Small intestine (tissue), 7 donors: ENCODE results near the gene NFE2L3. TPM values are rescaled to one million over a fixed set of nuclear protein-coding genes. Genes with fewer than 3 reads are reported as not detected.

Experiments used
- DNase-seq, 2 donors: peaks; one replicate each; pipeline versions ENCODE4 v3.0.0 to v3.0.0-alpha.2; 2013
- FAIRE-seq: peaks from 2 replicates; lab custom pipeline; 2012; peaks lifted over from hg19 to GRCh38; lab: Jason Lieb, UNC
- H3K27ac ChIP-seq, 3 donors: one replicate each; pipeline ENCODE4 v1.5.1; 2013; ENCODE audit warnings: low read length in 2 of 3, mild to moderate bottlenecking in 2 of 3, control low read depth in 1 of 3, inconsistent platforms in 1 of 3, low read depth in 1 of 3, moderate library complexity in 1 of 3
- H3K27me3 ChIP-seq, 3 donors: one replicate each; pipeline ENCODE4 v1.6.1; 2013; ENCODE audit warnings: low read length in 3 of 3, inconsistent platforms in 1 of 3; ENCODE audit not compliant: control insufficient read depth in 3 of 3, insufficient read depth in 3 of 3
- H3K36me3 ChIP-seq, 3 donors: one replicate each; pipeline ENCODE4 v1.6.1; 2013; ENCODE audit warnings: low read length in 3 of 3, inconsistent platforms in 1 of 3, low read depth in 1 of 3, mild to moderate bottlenecking in 1 of 3, moderate library complexity in 1 of 3; ENCODE audit not compliant: control insufficient read depth in 3 of 3, insufficient read depth in 2 of 3
- H3K4me1 ChIP-seq, 3 donors: one replicate each; pipeline ENCODE4 v1.6.1; 2013; ENCODE audit warnings: low read length in 2 of 3, inconsistent platforms in 1 of 3, low read depth in 1 of 3, mild to moderate bottlenecking in 1 of 3, moderate library complexity in 1 of 3; ENCODE audit not compliant: control insufficient read depth in 3 of 3, insufficient read depth in 2 of 3
- H3K4me3 ChIP-seq, 3 donors: one replicate each; pipeline ENCODE4 v1.5.1; 2013; ENCODE audit warnings: low read length in 3 of 3, control low read depth in 1 of 3, inconsistent platforms in 1 of 3, low read depth in 1 of 3, mild to moderate bottlenecking in 1 of 3, moderate library complexity in 1 of 3
- H3K9me3 ChIP-seq, 2 donors: one replicate each; pipeline ENCODE4 v1.6.1; 2013; ENCODE audit warnings: low read depth in 1 of 2, low read length in 1 of 2; ENCODE audit not compliant: control insufficient read depth in 2 of 2, insufficient read depth in 1 of 2
- WGBS, 3 donors: extraction: QIAGEN DNeasy Blood & Tissue Kit; methylation state at CpG; one replicate each; pipeline ENCODE4 v1.1.7; 2013; 5-methylcytosine and 5-hydroxymethylcytosine counted together
- polyA plus RNA-seq, 4 donors: library from polyadenylated mRNA; stranded (reverse) in 3 of 4; unstranded in 1 of 4; fragments of 200-250 nt in 3 of 4; fragments of 120-200 nt in 1 of 4; gene quantifications; one replicate each; pipeline versions ENCODE4 v1.2.1 to v1.2.3, GENCODE V29; 2013
- donor health status: healthy with polysubstance abuse.
- donor health status: control.
- donor health status: control.
- donor health status: Bipolar disorder and iron deficiency.
- donor health status: healthy.

Gene NFE2L3
- polyA plus RNA-seq, 4 donors: 1.8 to 16.6 (median 7.6) TPM

GRCh38 chr7:26188206-26188956, 36.4 kb downstream of the NFE2L3 start:
- Histone ChIP-seq H3K27me3 (no peaks in the 10 kb centered on the region), H3K9me3 (no peaks in the 10 kb centered on the region), H3K4me3 (no peak overlapping the region), H3K4me1 (peaks cover 2 to 4% (median 3%) of the 10 kb centered on the region in 3 donors), H3K36me3 (peaks cover 10 to 22% (median 10%) of the 10 kb centered on the region in 3 donors), H3K27ac (no peak overlapping the region)
- FAIRE-seq: no peak
- no peak for DNase-seq
- 80 to 87% (median 86%) methylated on average over 9 of the region's 9 CpGs for WGBS, 3 donors

- Histone ChIP-seq H3K36me3 (peaks cover 13 to 22% (median 15%) of the 10 kb centered on the region in 3 donors), H3K4me1 (peaks cover 2 to 6% (median 3%) of the 10 kb centered on the region in 3 donors)
- FAIRE-seq: no peak
These were observed 37.1 kb downstream of the NFE2L3 start for GRCh38 chr7:26188957-26189541.

GRCh38 chr7:26189697-26190096, 37.7 kb downstream of the NFE2L3 start:
- no peak for FAIRE-seq
- Histone ChIP-seq H3K4me3 (no peak overlapping the region), H3K9me3 (no peaks in the 10 kb centered on the region), H3K27ac (no peak overlapping the region), H3K4me1 (peaks cover 2 to 6% (median 3%) of the 10 kb centered on the region in 3 donors), H3K36me3 (peaks cover 15 to 25% (median 21%) of the 10 kb centered on the region in 3 donors), H3K27me3 (no peaks in the 10 kb centered on the region)
- WGBS, 3 donors: 72 to 79% (median 75%) methylated on average over 3 of the region's 3 CpGs
- no peak for DNase-seq

More at GRCh38 chr7:26188957-26189541, 37.1 kb downstream of the NFE2L3 start:
- Histone ChIP-seq H3K9me3 (no peaks in the 10 kb centered on the region), H3K4me3 (no peak overlapping the region), H3K27me3 (no peaks in the 10 kb centered on the region), H3K27ac (no peak overlapping the region)
- WGBS, 3 donors: 82 to 89% (median 86%) methylated on average over 3 of the region's 3 CpGs
- no peak for DNase-seq

- Histone ChIP-seq H3K4me3 (no peak overlapping the region), H3K9me3 (no peaks in the 10 kb centered on the region), H3K36me3 (peaks cover 15 to 25% (median 23%) of the 10 kb centered on the region in 3 donors), H3K27me3 (no peaks in the 10 kb centered on the region), H3K27ac (no peak overlapping the region), H3K4me1 (peaks cover 3 to 9% (median 7%) of the 10 kb centered on the region in 3 donors)
- no peak for FAIRE-seq
- 40 to 65% (median 53%) methylated on average over 1 of the region's 1 CpG for WGBS, 3 donors
- DNase-seq: no peak
These were observed 38.4 kb downstream of the NFE2L3 start for GRCh38 chr7:26190417-26190869.

GRCh38 chr7:26191233-26191973, 39.4 kb downstream of the NFE2L3 start:
- H3K4me1 ChIP-seq: peaks cover 3 to 13% (median 9%) of the 10 kb centered on the region in 3 donors
- H3K27me3 ChIP-seq: no peaks in the 10 kb centered on the region
- H3K36me3 ChIP-seq: peaks cover 15 to 29% (median 26%) of the 10 kb centered on the region in 3 donors
- WGBS, 3 donors: 47 to 64% (median 55%) methylated on average over 7 of the region's 7 CpGs
- DNase-seq (no peak), FAIRE-seq (no peak)
- H3K4me3 ChIP-seq: no peak overlapping the region
- H3K27ac ChIP-seq: no peak overlapping the region
- no peaks in the 10 kb centered on the region for H3K9me3 ChIP-seq

DNA sequence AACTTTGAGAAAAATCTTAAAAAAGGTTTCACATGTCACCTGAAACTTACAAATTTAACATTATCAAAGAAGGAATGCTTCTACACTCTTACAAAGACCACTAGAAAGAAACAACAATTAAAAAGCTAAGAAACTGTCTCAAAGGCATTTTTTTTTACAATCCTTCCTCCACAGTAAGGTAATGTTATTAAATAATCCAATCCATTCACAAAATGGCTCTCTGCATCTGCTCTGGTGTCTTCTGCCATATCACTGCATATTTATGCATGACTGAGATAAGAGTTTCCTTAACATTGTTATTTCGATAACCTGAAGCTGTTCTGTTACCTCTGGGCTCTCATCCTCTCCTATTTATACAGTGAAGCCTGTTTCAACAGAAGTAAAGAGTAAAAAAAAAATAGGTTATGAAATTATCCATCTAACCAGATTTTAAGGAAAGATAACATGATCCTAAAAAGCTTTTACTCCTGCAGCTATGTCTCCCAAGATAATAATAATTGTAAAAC, 40.0 kb downstream of the NFE2L3 start:
- FAIRE-seq (no peak), DNase-seq (no peak)
- Histone ChIP-seq H3K4me3 (no peak overlapping the region), H3K9me3 (no peaks in the 10 kb centered on the region), H3K36me3 (peaks cover 17 to 32% (median 26%) of the 10 kb centered on the region in 3 donors), H3K27ac (no peak overlapping the region), H3K27me3 (no peaks in the 10 kb centered on the region), H3K4me1 (peaks cover 3 to 17% (median 9%) of the 10 kb centered on the region in 3 donors)
- 41 to 59% (median 45%) methylated on average over 1 of the region's 1 CpG for WGBS, 3 donors

GRCh38 chr7:26192485-26193087, 40.6 kb downstream of the NFE2L3 start:
- H3K4me1 ChIP-seq: peaks cover 3 to 19% (median 6%) of the 10 kb centered on the region in 3 donors
- WGBS, 3 donors: 45 to 61% (median 48%) methylated on average over 3 of the region's 3 CpGs

More at GRCh38 chr7:26192485-26193087, 40.6 kb downstream of the NFE2L3 start:
- DNase-seq: no peak
- no peak for FAIRE-seq
- Histone ChIP-seq H3K4me3 (no peak overlapping the region), H3K36me3 (peaks cover 17 to 35% (median 24%) of the 10 kb centered on the region in 3 donors), H3K9me3 (no peaks in the 10 kb centered on the region), H3K27ac (no peak overlapping the region), H3K27me3 (no peaks in the 10 kb centered on the region)
